ENCODE data around the gene GPC5.

GPC5 gene

DNA sequence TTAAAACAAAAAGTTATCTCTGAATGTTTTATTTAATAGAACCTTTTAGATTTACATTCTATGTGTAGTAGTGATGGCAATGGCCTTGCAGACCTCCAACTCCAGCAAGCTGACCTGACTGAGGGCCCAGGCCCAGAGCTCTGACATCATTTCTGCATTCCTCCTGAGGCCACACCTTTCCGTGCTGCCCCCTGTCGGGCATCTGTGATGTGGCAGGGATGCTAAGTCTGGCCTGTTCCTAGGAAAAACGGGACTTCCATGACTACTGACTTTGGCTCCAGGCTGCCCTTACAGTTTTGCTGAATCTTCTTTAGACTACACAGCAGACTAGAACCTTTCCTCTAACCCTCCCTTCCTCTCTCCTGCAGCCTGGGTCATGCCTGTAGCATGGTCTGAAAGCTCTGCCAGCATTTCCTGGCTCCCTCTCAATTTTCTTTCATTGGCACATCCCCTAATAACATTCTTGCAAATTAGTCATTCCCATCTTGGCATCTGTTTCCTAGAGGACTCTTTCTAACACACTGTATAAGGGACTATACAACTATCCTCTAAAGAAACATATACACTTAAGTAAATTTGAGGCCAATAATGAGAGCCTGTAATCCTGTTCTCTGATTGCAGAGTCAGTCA lies 249.1 kb downstream of the GPC5 start:
- TF ChIP-seq, protein P1, sequence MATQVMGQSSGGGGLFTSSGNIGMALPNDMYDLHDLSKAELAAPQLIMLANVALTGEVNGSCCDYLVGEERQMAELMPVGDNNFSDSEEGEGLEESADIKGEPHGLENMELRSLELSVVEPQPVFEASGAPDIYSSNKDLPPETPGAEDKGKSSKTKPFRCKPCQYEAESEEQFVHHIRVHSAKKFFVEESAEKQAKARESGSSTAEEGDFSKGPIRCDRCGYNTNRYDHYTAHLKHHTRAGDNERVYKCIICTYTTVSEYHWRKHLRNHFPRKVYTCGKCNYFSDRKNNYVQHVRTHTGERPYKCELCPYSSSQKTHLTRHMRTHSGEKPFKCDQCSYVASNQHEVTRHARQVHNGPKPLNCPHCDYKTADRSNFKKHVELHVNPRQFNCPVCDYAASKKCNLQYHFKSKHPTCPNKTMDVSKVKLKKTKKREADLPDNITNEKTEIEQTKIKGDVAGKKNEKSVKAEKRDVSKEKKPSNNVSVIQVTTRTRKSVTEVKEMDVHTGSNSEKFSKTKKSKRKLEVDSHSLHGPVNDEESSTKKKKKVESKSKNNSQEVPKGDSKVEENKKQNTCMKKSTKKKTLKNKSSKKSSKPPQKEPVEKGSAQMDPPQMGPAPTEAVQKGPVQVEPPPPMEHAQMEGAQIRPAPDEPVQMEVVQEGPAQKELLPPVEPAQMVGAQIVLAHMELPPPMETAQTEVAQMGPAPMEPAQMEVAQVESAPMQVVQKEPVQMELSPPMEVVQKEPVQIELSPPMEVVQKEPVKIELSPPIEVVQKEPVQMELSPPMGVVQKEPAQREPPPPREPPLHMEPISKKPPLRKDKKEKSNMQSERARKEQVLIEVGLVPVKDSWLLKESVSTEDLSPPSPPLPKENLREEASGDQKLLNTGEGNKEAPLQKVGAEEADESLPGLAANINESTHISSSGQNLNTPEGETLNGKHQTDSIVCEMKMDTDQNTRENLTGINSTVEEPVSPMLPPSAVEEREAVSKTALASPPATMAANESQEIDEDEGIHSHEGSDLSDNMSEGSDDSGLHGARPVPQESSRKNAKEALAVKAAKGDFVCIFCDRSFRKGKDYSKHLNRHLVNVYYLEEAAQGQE (IDR thresholded peaks at IDR 0.05; ENCODE audit: low read depth) = no peak
- TF ChIP-seq CEBPB (IDR thresholded peaks at IDR 0.05) = no peak
- TF ChIP-seq EGR1 (IDR thresholded peaks at IDR 0.05) = no peak
- TF ChIP-seq EP300 (IDR thresholded peaks at IDR 0.05; ENCODE audit: borderline replicate concordance) = no peak
- TF ChIP-seq CREB1 (IDR thresholded peaks at IDR 0.05; ENCODE audit: low read depth) = no peak
- no peak for TF ChIP-seq TAF1 (IDR thresholded peaks at IDR 0.05; ENCODE audit: low read depth)
- no peak for TF ChIP-seq YY1 (IDR thresholded peaks at IDR 0.05; ENCODE audit: low read depth)
- TF ChIP-seq ZBTB7A (IDR thresholded peaks at IDR 0.05; ENCODE audit: low read depth) = no peak
- peak; percentile 49; the same call in 1 of the 2 replicates for TF ChIP-seq TEAD4 (IDR thresholded peaks at IDR 0.05)
- peak; percentile 40; the same call in 1 of the 2 replicates for TF ChIP-seq RAD21 (IDR thresholded peaks at IDR 0.05; ENCODE audit: low read depth)
- no peak for TF ChIP-seq NFIC (IDR thresholded peaks at IDR 0.05)
- no peak for TF ChIP-seq FOXM1 (IDR thresholded peaks at IDR 0.05; ENCODE audit: borderline replicate concordance, low read depth)
- TF ChIP-seq, protein P2, sequence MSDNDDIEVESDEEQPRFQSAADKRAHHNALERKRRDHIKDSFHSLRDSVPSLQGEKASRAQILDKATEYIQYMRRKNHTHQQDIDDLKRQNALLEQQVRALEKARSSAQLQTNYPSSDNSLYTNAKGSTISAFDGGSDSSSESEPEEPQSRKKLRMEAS (IDR thresholded peaks at IDR 0.05) = no peak
- no peak for TF ChIP-seq TCF12 (IDR thresholded peaks at IDR 0.05; ENCODE audit: low read depth)
- TF ChIP-seq, protein P3, sequence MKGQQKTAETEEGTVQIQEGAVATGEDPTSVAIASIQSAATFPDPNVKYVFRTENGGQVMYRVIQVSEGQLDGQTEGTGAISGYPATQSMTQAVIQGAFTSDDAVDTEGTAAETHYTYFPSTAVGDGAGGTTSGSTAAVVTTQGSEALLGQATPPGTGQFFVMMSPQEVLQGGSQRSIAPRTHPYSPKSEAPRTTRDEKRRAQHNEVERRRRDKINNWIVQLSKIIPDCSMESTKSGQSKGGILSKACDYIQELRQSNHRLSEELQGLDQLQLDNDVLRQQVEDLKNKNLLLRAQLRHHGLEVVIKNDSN (IDR thresholded peaks at IDR 0.05) = no peak

DNA sequence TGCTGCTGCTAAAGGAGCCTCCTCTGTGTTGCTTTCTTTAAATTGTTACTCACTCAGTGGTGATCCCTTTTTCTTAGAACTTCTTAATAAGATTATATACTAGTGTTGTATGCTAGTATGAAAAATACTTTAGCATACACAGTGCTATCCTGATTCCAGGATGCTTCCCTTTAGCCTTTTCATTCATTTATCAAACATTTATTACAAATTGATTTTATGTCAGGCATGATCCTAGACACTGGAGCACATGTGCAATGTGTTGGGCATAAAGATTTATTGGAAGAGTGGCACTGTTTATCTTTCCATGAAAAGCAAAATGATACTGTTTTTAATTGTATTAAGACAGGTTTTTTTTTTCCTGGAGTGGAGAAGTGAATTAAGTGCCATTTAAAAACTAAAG lies 249.6 kb downstream of the GPC5 start:
- no peak for TF ChIP-seq CREB1 (IDR thresholded peaks at IDR 0.05; ENCODE audit: low read depth)
- no peak for TF ChIP-seq CEBPB (IDR thresholded peaks at IDR 0.05)
- no peak for TF ChIP-seq TEAD4 (IDR thresholded peaks at IDR 0.05)
- TF ChIP-seq TAF1 (IDR thresholded peaks at IDR 0.05; ENCODE audit: low read depth) = no peak
- no peak for TF ChIP-seq EP300 (IDR thresholded peaks at IDR 0.05; ENCODE audit: borderline replicate concordance)
- TF ChIP-seq, protein P1 (IDR thresholded peaks at IDR 0.05; ENCODE audit: low read depth) = no peak

DNA sequence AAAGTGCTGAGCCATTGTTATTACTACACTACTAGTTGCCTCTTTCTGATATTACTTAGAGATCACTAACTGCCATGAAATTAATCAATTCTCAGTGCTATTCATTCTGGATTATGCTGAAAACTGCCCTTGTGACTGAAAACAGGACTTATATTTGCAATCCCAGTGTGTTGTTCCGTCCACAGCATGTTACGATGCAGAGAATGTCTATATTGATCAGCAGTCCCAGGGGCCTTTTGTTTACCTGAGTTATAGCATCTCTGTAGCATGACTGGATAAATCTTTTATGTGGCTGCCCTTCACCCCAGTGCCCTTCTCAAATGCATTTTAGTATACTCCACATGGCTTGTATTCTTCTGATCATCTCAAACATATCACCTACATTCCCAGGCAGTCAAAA lies 251.0 kb downstream of the GPC5 start:
- TF ChIP-seq, protein P2 (IDR thresholded peaks at IDR 0.05) = no peak
- TF ChIP-seq RAD21 (IDR thresholded peaks at IDR 0.05; ENCODE audit: low read depth) (no peak), TAF1 (IDR thresholded peaks at IDR 0.05; ENCODE audit: low read depth) (no peak), EGR1 (IDR thresholded peaks at IDR 0.05) (no peak), NFIC (IDR thresholded peaks at IDR 0.05) (no peak), TEAD4 (IDR thresholded peaks at IDR 0.05) (no peak), TCF12 (IDR thresholded peaks at IDR 0.05; ENCODE audit: low read depth) (no peak), FOXM1 (IDR thresholded peaks at IDR 0.05; ENCODE audit: borderline replicate concordance, low read depth) (no peak)

DNA sequence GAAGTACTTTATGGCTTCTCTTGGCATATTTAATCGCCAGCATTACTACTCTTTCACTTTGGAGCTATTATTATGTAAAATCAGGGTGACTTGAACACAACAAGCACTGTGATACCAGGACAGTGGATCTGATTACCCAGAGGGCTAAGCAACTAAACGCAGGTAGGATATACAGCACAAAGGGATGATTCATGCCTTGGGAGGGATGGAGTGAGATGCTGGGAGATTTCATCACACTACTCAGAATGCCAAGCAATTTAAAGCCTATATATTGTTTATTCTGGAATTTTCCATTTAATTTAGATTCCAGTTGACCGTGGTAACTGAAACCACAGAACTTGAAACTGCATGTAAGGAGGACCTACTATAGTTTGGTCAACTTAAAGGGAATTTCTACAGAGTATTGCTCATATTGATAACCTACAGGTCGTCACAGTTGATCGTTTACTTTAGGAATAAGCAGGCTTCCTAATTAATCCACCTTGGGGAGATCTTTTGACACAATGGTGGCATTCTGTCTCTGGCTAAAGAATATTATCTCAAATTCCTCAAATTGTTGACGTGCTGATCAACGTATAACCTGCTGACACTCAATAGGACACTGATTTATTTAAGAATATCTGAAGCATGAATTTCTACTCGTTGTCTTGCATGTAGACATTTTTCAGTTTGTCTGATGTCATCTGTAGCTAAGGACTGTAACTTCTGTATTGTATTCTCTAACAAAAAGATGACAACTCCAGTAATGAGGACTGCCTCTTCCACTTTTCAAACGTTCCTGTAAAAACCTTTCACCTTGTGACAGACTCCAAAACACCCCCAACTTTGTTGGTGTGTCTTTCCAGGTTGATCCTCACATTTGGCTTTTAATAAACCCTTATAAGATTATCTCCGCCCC lies 254.2 kb downstream of the GPC5 start:
- no peak for TF ChIP-seq TCF12 (IDR thresholded peaks at IDR 0.05; ENCODE audit: low read depth)
- no peak for TF ChIP-seq RAD21 (IDR thresholded peaks at IDR 0.05; ENCODE audit: low read depth)
- TF ChIP-seq, protein P3 (IDR thresholded peaks at IDR 0.05) = no peak
- TF ChIP-seq YY1 (IDR thresholded peaks at IDR 0.05; ENCODE audit: low read depth) = no peak
- no peak for TF ChIP-seq TEAD4 (IDR thresholded peaks at IDR 0.05)

DNA sequence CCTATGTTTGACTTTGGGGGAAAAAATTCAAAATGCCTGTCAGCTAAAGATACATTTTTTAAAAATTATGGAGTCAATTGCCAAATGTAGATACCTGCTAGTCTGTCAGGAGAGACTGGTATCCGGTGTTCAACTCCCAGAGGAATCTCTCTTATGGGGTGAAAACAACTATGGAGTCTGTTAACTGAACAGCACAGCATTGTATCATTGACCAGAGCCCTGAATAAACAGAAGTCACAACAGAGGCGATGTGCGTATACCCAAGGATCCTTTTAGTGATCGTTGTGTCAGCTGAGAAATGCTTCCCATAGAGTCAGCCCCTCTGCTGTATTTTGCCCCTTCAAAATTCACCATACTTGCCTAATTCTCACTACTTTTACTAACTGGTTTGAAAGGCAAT lies 257.3 kb downstream of the GPC5 start:
- TF ChIP-seq CREB1 (IDR thresholded peaks at IDR 0.05; ENCODE audit: low read depth) (no peak), NFIC (IDR thresholded peaks at IDR 0.05) (no peak), TCF12 (IDR thresholded peaks at IDR 0.05; ENCODE audit: low read depth) (no peak), TAF1 (IDR thresholded peaks at IDR 0.05; ENCODE audit: low read depth) (no peak), EGR1 (IDR thresholded peaks at IDR 0.05) (no peak), RAD21 (IDR thresholded peaks at IDR 0.05; ENCODE audit: low read depth) (no peak), CEBPB (IDR thresholded peaks at IDR 0.05) (no peak), YY1 (IDR thresholded peaks at IDR 0.05; ENCODE audit: low read depth) (no peak), EP300 (IDR thresholded peaks at IDR 0.05; ENCODE audit: borderline replicate concordance) (no peak), FOXM1 (IDR thresholded peaks at IDR 0.05; ENCODE audit: borderline replicate concordance, low read depth) (no peak), TEAD4 (IDR thresholded peaks at IDR 0.05) (no peak), ZBTB7A (IDR thresholded peaks at IDR 0.05; ENCODE audit: low read depth) (no peak)
- TF ChIP-seq, protein P2 (IDR thresholded peaks at IDR 0.05) = no peak
- TF ChIP-seq, protein P1 (IDR thresholded peaks at IDR 0.05; ENCODE audit: low read depth) = no peak
- TF ChIP-seq, protein P3 (IDR thresholded peaks at IDR 0.05) = no peak
